T-helper 1 cell (primary cell): Measurements from ENCODE around the gene FAT2.

Source experiments
- DNase-seq, 5 donors: peaks; one replicate each; pipeline ENCODE4 v3.0.0-alpha.2; 2012 to 2020
- total RNA-seq, 4 donors: gene quantifications; one replicate each; lab custom pipeline; 2026; lab: John Stamatoyannopoulos, UW

The FAT2 gene, protein sequence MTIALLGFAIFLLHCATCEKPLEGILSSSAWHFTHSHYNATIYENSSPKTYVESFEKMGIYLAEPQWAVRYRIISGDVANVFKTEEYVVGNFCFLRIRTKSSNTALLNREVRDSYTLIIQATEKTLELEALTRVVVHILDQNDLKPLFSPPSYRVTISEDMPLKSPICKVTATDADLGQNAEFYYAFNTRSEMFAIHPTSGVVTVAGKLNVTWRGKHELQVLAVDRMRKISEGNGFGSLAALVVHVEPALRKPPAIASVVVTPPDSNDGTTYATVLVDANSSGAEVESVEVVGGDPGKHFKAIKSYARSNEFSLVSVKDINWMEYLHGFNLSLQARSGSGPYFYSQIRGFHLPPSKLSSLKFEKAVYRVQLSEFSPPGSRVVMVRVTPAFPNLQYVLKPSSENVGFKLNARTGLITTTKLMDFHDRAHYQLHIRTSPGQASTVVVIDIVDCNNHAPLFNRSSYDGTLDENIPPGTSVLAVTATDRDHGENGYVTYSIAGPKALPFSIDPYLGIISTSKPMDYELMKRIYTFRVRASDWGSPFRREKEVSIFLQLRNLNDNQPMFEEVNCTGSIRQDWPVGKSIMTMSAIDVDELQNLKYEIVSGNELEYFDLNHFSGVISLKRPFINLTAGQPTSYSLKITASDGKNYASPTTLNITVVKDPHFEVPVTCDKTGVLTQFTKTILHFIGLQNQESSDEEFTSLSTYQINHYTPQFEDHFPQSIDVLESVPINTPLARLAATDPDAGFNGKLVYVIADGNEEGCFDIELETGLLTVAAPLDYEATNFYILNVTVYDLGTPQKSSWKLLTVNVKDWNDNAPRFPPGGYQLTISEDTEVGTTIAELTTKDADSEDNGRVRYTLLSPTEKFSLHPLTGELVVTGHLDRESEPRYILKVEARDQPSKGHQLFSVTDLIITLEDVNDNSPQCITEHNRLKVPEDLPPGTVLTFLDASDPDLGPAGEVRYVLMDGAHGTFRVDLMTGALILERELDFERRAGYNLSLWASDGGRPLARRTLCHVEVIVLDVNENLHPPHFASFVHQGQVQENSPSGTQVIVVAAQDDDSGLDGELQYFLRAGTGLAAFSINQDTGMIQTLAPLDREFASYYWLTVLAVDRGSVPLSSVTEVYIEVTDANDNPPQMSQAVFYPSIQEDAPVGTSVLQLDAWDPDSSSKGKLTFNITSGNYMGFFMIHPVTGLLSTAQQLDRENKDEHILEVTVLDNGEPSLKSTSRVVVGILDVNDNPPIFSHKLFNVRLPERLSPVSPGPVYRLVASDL (N-terminal part only)
- 0 reads per million in 4 donors for total RNA-seq

DNA sequence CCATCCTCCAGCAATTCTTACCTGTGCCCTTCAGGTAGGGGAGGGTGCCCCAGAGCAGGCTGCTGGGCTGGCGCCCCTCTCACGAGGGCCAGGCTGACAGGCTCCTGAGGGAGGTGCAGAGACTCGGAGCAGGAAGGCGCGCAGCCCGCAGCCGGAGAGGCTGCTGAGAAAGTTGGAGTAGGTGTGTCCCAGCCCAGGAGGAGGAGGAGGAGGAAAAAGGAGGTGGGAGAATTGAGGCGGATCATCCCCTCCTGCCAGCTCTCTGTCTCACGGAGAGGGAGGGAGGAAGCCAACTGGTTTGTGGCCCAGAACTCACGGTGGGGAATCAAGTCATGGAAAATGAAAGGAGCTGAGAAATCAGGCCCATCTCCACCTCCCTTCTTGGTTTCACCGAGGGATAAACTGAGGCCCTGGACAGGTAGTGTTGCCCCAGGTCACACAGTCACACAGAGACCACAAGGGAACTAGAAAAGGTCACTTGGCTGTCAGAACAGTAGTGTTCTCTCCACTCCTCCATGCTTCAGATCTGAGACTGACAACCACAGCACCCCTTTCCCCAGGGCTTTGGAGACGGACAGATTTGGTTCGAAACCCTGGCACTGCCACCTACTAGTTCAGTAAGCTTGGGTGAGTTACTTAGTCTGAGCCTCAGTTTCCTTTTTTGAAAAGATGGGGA is at the start of gene FAT2:
TSS of gene FAT2 (minus strand) at position 188 of the 676 bp plus-strand sequence. CDS start 22,400 bp downstream, outside the sequence.
- no peak for DNase-seq

DNA sequence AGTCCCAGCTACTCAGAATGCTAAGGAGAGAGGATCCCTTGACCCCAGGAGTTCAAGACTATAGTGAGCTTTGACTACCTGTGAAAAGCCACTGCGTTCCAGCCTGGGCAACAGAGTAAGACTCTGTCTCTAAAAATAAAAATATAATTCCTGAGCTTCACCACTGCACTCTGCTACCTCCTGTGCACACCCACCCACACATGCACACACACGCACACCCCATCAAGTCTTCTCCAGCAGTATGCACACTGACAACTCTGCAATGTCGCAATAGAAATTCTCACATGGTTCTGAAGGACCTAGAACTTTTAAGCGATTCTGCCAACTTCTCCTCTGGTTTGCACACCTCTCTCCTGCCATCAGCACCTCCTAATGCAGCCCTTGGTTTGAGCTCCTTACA is 47.5 kb upstream of the FAT2 start:
- DNase-seq, result no peak

- no peak for DNase-seq
Observed at GRCh38 chr5:151637676-151638075, 46.5 kb upstream of the FAT2 start.

DNA sequence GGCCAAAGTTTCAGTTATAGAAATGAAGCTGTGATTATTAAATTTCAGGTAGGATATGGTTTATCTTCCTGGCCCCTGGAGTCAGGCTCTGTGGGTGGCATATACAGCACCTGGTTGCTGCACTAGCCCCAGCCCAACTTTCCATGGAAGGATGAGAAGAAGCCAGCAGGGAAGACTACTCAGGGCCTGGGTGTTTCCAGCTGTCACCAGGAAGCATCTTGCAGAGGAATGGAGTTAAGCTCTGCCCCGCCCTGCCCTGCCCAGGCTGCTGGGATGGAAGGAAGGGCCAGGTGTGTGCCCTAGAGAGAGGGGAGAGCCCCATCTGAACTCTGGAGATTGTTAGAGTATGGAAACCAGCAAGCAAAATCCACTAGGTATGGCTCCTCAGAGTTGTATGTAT is 42.8 kb upstream of the FAT2 start:
- DNase-seq, result no peak

DNA sequence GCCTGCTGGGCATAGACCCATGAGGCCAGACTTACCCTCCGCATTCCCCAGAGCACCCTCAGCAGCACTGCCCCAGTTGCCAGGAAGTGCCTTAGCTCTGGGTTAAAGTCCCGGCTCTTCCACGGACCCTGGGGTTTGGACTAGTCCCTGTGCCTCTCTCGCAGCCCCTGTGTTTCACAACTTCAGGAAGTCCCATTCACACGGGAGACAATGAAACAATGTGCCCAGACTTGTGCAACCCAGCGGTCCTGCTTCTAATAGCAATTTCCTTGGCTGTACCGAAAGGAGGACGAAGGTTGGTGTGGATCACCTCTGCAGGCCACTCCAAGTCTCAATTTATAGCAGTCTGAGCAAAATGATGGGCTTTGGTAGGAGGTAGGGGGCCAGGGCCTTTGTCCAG is 41.8 kb upstream of the FAT2 start:
- no peak for DNase-seq

DNA sequence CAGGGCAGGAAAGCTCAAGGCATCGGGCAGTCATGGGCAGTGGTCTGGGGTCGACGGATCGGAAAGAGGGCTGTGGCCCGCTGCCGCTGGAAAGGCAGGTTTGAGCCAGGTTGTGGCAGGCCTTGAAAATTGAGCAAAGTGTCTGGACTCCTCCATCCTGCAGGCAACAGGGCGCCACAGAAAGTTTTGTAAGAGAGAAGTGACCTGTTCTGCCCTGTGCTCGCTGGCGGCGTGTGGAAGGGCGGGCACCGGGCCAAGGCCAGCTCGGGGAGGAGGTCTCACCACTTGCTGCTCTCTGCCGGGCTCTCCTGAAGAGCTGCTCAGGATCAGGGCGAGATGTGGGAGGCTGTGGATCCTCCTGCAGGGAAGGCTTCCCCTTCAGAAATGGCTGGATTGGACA is 41.4 kb upstream of the FAT2 start:
- no peak for DNase-seq

DNA sequence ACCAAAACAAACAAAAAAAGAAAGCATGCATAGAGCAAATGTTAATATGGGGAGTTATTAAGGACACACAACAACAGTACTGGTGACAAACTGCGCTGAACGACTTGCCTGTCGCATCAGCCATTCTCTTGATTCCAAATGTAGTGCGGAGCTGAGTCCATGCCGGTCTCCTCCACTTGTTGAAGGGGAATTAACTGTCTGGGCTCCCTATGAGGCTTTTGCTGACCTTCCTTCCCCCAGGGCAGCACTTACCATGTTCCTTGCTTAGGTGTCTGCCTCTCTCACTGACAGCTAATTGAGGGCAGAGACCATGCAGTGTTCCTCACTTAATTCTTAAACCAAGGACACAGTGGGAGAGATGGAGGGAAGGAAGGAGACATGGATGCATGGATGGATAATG is 40.8 kb upstream of the FAT2 start:
- no peak for DNase-seq

DNA sequence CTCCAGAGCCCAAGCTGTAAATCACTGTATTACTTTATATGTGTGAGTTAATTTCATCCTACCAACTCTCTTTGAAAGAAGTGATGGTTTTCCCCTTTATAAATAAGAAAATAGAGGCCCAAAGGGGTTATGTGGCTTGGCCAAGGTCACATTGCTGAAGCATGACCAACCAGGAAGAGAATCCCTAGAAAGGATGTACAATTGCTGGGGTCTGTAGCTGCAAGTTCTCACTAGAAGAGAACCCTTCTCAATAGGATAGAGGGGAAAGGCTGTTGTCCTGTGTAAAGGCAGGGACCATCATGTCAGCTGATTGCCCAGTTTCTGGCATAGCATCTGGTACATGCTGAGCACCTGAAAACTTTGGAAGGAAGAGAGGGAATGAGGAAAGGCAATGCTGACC is 39.0 kb upstream of the FAT2 start:
- no peak for DNase-seq

DNA sequence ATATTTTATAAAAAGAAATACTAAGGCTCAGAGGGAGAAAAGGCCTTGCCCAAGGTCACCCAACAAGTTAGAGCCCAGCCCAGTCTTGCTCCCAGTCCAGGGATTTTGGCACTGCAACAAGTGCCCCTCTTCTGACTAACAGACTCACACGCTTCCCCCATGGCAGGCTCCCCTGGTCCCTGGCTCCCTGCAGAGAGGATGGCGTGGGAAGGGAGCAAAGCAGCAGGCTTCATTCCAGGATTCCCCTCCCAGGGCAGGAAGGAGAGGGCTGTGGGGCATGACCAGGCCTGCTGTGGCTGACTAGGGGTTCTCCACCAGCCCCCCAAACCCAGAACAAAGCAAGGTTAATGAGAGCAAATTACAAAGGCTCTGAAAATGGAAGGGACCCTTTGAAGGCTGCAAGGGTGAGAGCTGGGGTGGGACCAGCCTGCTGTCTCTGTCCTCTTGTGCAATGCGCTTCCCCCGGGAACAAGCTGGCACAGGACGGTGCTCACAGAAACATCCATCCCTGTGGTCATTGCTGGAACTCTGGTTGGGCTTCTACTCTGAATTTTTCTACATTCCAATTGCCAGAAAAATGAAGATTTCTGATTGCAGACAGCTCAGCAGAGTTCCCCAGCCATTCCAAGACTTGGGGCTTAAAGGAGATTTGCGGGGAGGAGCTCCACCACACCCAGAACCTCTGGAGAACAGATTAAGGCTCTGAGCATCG is 37.1 kb upstream of the FAT2 start:
- no peak for DNase-seq

DNA sequence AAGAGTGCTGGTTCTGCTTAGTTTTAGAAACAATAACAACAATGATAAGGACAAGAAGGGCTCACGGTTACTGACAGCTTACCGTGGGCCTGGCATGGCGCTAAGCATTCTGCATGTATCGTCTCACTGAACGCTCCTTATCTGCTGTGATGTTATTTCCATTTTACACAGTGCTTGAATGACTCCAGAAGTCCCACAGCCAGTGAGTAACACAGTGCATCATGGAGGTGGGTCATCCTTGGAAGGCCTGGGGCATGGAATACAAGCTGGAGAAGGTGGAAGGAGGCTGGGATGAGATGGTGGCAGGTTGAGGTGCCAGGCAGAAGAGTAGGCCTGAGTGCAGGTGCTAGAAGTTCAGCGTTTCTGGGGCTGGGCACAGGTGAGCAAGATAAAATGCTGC is 36.5 kb upstream of the FAT2 start:
- no peak for DNase-seq

GRCh38 chr5:151625285-151625684 is 34.2 kb upstream of the FAT2 start:
- no peak for DNase-seq

GRCh38 chr5:151624476-151624875 is 33.3 kb upstream of the FAT2 start:
- no peak for DNase-seq

GRCh38 chr5:151622367-151623088 is 31.4 kb upstream of the FAT2 start:
- no peak for DNase-seq

- no peak for DNase-seq
Observed at GRCh38 chr5:151620461-151620840, 29.3 kb upstream of the FAT2 start.

GRCh38 chr5:151619812-151620460 is 28.8 kb upstream of the FAT2 start:
- DNase-seq, result no peak

DNA sequence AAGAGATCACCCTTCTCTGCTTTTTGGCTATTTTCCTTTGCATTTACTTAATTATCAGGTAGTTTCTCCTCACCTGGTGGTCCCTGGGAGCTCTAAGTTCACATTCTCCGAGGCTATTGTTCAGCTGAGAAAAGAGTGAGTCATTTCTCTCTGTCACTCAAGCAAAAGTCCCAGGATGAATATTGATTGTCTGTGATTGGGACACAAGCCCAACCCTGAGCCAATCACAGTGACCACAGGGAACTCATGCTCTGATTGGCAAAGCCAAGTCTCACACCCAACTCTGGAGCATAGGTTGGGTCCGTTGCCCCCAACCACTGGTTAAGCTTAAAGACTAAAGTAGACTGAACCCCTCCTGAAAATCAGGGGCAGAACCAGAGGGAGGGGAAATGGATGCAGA is 27.8 kb upstream of the FAT2 start:
- DNase-seq, result no peak

- DNase-seq, result no peak
Observed at GRCh38 chr5:151617841-151618710, 26.9 kb upstream of the FAT2 start.

DNA sequence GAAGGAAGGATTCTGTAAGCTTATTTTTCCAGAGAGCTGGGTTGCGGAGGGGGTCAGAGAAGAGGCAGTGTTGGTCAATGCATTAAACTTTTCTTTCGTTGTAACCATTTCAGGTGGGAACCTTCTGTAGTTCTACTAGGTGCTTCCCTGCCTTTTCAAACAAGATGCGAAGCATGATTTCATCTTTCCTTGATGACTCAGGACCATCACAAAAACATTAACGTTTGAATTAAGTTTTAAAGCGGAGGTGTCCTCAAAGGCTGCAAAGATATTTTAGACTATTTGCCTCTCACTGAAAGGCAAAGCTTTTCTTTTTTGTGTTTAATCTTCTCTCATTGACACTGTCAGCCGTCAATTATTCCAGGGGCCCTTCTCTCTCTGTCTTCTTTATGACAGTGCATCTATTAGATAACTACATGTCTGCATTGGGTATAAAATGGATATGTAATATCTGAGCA is 26.3 kb upstream of the FAT2 start:
- DNase-seq, result no peak

GRCh38 chr5:151615431-151615830 is 24.3 kb upstream of the FAT2 start:
- no peak for DNase-seq
